Neural crest cell (in vitro differentiated cells): ENCODE results near the gene ABCA1. TPM values are rescaled to one million over a fixed set of nuclear protein-coding genes. Genes with fewer than 3 reads are reported as not detected.
"Not testable (repeated sequence)": the region's sequence is repeated elsewhere in the genome, so short reads cannot be mapped to it uniquely, and the experiment has no call there.

Experiments
- DNase-seq: peaks from one replicate; pipeline ENCODE4 v3.0.0; 2021; ENCODE audit warnings: low read depth, mixed read lengths, low spot score
- H3K27ac Mint-ChIP-seq: one replicate; pipeline ENCODE4 v1.8.0; 2021; ENCODE audit warnings: mild to moderate bottlenecking, mixed read lengths; ENCODE audit not compliant: unreplicated experiment
- H3K27me3 Mint-ChIP-seq: 2 replicates; pipeline ENCODE4 v1.8.0; 2021; ENCODE audit warnings: low read depth, mild to moderate bottlenecking, mixed read lengths
- H3K36me3 Mint-ChIP-seq: 2 replicates; pipeline ENCODE4 v1.8.0; 2021; ENCODE audit warnings: low read depth, mild to moderate bottlenecking, mixed read lengths
- H3K4me1 Mint-ChIP-seq: 2 replicates; pipeline ENCODE4 v1.8.0; 2021; ENCODE audit warnings: mixed read lengths
- H3K4me3 Mint-ChIP-seq: one replicate; pipeline ENCODE4 v1.8.0; 2021; ENCODE audit warnings: mild to moderate bottlenecking, mixed read lengths
- H3K9me3 Mint-ChIP-seq: 2 replicates; pipeline ENCODE4 v1.8.0; 2021; ENCODE audit warnings: mixed read lengths
- CTCF ChIP-seq: fragments of 200-600 bp; sonication (generic); conservative IDR thresholded peaks from 2 replicates; pipeline ENCODE4 v1.5.0; 2021; ENCODE audit warnings: antibody characterized with exemption, mild to moderate bottlenecking
- total RNA-seq: library from RNA; stranded (reverse); gene quantifications from 2 replicates; pipeline ENCODE4 v1.2.1, GENCODE V29; 2021

ABCA1 gene
- total RNA-seq, 1 donor from 2014 or later: 6.5 TPM

- TF ChIP-seq CTCF: no peak
- H3K36me3 Mint-ChIP-seq: no peaks in the 10 kb centered on the region
- H3K27me3 Mint-ChIP-seq: no peaks in the 10 kb centered on the region
- H3K27ac Mint-ChIP-seq: no peak overlapping the region
- no peak overlapping the region for H3K4me3 Mint-ChIP-seq
- H3K4me1 Mint-ChIP-seq: no peaks in the 10 kb centered on the region
- no peak for DNase-seq
- H3K9me3 Mint-ChIP-seq: no peaks in the 10 kb centered on the region
These were observed 153.8 kb downstream of the ABCA1 start for GRCh38 chr9:104774132-104774531.

- DNase-seq: no peak
- no peak overlapping the region for H3K27ac Mint-ChIP-seq
- no peak for TF ChIP-seq CTCF
- H3K4me3 Mint-ChIP-seq: no peak overlapping the region
- no peaks in the 10 kb centered on the region for H3K4me1 Mint-ChIP-seq
- H3K36me3 Mint-ChIP-seq: no peaks in the 10 kb centered on the region
- H3K9me3 Mint-ChIP-seq: no peaks in the 10 kb centered on the region
- H3K27me3 Mint-ChIP-seq: no peaks in the 10 kb centered on the region
These were observed 155.0 kb downstream of the ABCA1 start for GRCh38 chr9:104772714-104773510.

GRCh38 chr9:104769655-104770054 is 158.3 kb downstream of the ABCA1 start:
- Mint-ChIP-seq H3K4me3 (no peak overlapping the region), H3K36me3 (no peaks in the 10 kb centered on the region), H3K4me1 (peaks cover 10% of the 10 kb centered on the region), H3K27ac (no peak overlapping the region), H3K27me3 (no peaks in the 10 kb centered on the region), H3K9me3 (no peaks in the 10 kb centered on the region)
- no peak for TF ChIP-seq CTCF
- no peak for DNase-seq

- H3K9me3 Mint-ChIP-seq, H3K4me3 Mint-ChIP-seq, H3K4me1 Mint-ChIP-seq, DNase-seq, H3K27me3 Mint-ChIP-seq, H3K27ac Mint-ChIP-seq, H3K36me3 Mint-ChIP-seq: not testable (repeated sequence)
These were observed 158.9 kb downstream of the ABCA1 start for GRCh38 chr9:104769029-104769428.

- no peak overlapping the region for H3K4me3 Mint-ChIP-seq
- peaks cover 16% of the 10 kb centered on the region for H3K4me1 Mint-ChIP-seq
- no peak for TF ChIP-seq CTCF
- H3K36me3 Mint-ChIP-seq: peaks cover 4% of the 10 kb centered on the region
- H3K9me3 Mint-ChIP-seq: peaks cover 3% of the 10 kb centered on the region
- H3K27me3 Mint-ChIP-seq: no peaks in the 10 kb centered on the region
- DNase-seq: no peak
- no peak overlapping the region for H3K27ac Mint-ChIP-seq
These were observed 160.4 kb downstream of the ABCA1 start for GRCh38 chr9:104767507-104767906.

- DNase-seq: no peak
- H3K27ac Mint-ChIP-seq: no peak overlapping the region
- peaks cover 7% of the 10 kb centered on the region for H3K36me3 Mint-ChIP-seq
- H3K27me3 Mint-ChIP-seq: no peaks in the 10 kb centered on the region
- peaks cover 3% of the 10 kb centered on the region for H3K9me3 Mint-ChIP-seq
- peak overlapping the region; percentile 99 for H3K4me3 Mint-ChIP-seq
- TF ChIP-seq CTCF: no peak
- peaks cover 16% of the 10 kb centered on the region for H3K4me1 Mint-ChIP-seq
These were observed 161.9 kb downstream of the ABCA1 start for GRCh38 chr9:104766025-104766424.
